ENCODE results near the gene IZUMO4.

The IZUMO4 gene

DNA sequence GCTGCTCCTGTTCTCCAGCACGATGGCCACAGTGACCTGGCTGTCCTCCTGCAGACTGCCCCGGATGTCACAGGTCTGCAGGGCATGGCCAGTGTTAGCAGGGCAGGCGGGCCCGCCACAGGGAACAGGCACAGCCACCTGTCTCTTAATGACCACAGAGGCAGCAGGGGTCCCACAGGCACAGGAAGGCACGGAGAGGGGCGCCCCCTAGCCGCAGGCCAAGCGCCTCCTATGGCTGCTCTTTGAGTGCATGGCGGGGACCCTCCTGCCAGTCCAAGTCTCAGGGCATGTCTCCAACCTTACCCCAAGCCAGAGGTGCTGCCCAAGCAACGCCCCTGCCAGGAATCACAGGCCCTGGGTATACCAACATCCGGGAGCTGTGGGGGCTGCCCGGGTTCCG, 14.1 kb downstream of the IZUMO4 start:
- DNase-seq = no peak

DNA sequence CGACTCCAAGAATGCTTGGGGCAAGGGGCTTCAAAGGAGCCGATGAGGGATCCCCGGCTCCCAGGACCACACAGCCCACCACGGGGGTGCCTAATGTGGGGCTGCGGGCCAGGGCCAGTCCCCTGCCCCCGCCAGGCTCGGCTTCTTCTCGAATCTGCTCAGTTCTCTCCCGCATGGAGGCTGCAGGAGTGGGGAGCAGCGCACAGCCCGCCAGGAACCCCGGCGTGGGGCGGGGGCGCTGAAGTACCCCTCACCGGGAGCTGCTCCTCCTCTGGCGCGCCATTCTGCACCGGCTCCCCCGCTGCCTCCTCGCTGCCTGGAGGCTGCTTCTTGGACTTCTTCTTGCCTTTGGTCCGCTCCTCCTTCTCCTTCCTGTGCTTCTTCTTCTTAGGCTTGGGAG, 14.7 kb downstream of the IZUMO4 start:
- no peak for DNase-seq

GRCh38 chr19:2111886-2112285, 15.2 kb downstream of the IZUMO4 start:
- no peak for DNase-seq

DNA sequence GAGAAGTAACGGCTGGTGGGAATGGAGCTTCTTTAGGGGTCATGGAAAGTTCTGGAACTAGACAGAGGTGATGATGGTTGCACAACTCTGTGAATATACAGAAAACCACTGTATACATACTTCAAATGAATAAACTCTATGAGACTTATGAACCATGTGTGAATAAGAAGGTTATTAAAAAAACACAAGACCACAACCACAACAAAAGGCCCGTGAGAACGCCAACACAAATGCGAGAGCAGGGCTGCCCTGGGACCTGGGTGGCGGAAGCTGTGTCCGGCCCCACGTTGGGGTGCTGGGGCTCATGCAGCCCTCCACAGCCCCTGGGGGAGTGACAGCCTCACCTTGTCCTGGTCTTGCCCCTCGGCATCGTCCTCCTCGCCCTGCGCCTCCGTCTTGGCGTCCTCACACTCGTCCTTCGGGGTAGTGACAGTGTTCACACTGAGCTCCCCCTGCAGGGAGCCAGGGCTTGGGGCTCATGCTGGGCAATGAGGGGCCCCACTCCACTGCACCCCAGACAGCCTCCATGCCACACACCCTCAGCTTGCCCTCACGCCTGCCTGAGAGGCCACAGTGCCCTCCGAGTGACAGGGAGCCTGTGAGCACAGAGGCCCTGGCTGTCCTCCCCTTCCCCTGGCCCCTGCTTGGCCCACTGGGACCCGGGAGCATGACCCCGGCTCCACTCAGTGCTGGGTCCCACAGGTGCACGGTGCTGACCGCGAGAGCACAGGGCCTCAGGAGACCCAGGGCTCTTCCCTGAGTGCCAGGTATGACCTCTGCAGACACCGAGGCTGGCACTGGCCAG, 16.0 kb downstream of the IZUMO4 start:
- no peak for DNase-seq

DNA sequence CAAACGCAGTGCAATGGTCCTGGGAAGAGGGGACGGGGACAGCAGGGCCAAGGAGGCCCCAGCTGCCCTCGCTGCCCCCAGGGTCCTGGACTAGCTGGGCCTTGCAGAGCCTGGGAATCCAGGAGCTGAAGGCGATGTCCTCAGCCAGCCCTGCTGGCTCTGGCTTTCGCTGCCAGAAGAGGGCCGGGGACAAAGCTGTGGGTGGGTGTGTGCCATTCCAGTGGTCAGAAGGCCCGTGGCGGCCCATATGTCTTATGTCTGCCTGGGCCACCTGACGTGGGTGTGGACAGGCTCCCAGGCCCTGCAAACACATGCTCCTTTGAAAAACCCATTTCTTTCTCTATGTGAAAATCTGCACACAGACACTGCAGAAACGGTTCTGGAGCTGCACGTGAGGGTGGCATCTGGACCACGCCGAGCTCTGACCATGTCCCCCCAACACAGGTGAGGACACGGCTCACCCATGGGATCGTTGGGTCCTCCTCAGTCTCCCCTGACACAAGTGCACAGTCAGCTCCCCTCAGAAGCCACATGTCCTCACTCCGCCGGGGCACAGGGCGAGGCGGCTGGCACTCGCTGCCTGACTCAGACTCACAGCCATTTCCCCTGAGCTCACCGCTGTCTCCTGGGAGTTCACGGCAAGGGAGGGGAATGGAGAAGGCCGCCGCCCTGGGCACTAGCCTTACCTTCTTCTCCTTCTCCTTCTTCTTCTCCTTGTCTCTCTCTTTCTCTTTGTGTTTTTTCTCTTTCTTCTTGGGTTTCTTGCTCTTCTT, 16.9 kb downstream of the IZUMO4 start:
- DNase-seq = no peak

- no peak for DNase-seq
Observed at GRCh38 chr19:2114218-2114617, 17.5 kb downstream of the IZUMO4 start.

DNA sequence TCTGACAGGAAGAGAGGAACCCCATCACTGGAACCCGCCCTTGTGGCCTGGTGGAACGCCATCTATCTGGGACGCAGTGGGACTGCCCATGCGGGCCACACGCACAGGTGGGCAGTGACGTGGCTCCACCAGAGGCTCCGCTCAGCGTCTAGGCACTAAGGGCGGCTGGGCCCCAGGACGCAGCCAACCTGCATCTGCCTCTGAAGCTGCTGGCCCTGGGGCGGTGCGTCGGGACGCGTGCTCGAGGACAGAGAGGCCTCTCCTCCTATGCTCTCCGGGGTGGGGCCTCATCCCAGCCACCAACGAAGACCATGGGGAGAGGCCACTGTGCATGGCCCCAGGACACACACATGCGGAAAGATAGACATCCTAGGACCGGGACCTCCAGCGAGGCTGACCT, 18.1 kb downstream of the IZUMO4 start:
- no peak for DNase-seq

- no peak for DNase-seq
Observed at GRCh38 chr19:2115324-2115723, 18.6 kb downstream of the IZUMO4 start.

- no peak for DNase-seq
Observed at GRCh38 chr19:2115911-2116426, 19.3 kb downstream of the IZUMO4 start.

DNA sequence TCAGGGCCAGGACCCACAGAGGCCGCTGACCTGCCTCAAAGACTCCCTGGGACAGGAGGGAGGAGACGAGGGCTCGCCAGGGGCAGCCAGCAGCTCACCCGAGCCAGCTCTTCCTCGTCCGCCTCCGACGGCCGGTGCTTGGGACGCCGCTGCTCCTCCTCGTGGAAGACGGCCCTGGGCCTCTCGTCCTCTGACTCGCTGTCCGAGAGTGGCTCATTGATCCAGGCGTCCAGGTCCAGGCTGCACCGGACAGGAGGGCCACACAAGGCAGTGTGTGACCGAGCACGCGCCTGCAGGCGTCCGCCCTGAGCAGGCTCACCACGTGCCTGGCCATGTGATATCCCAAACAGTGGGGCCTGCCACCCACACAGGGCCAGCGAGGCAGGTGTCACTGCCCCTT, 19.8 kb downstream of the IZUMO4 start:
- DNase-seq = no peak

DNA sequence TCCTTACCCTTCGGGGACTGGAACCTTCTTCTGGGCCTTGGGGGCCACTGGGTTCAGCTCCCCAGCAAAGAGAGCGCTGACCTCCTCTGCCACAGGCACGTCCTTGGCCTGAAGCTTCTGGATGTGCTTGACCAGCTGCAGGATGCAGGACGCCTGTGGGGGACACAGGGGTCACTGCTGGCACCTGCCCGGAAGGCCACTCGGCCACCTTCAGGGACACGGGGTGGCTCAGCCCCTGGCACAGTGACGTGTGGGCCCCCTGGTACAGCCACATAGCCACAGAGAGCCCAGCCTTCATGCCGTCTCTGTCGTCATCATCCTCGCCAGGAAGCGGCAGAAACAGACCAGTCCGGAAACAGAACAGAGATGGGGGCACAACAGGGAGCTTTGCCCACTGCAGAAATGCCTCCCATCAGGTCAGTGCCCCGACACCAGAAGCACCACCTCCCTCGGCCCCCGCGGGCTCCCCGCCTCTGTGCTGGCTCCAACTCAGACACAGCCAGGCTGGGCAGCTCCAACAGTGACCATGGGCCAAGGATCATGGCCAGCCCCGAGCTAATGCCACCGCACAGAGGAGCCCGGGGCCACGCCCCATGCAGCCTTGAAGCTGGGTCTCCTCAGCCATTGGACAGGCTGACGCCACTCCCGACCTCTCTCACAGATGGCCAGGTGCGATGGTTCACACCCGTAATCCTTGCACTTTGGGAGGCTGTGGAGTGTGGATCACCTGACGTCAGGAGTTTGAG, 20.7 kb downstream of the IZUMO4 start:
- DNase-seq = no peak

DNA sequence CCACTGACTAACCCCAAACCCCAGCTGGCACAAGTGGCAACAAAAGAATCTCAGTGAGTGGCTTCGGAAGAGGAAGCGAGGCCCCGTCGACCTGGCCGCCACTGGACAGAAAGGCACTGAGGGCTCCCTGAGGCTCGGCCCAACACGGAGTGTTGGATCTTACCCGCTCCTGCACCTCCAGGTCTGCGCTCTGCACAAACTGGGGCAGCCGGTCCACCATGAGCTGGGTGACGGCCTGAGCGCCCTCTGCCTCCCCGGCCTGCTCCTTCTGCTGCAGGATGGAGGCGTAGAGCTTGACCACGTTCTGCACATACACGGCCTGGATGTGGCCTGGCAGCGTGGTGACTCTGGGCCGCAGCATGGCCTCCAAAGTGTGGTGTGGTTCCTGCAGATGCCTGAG, 21.7 kb downstream of the IZUMO4 start:
- DNase-seq = no peak

- DNase-seq = no peak
Observed at GRCh38 chr19:2119921-2120785, 23.4 kb downstream of the IZUMO4 start.

DNA sequence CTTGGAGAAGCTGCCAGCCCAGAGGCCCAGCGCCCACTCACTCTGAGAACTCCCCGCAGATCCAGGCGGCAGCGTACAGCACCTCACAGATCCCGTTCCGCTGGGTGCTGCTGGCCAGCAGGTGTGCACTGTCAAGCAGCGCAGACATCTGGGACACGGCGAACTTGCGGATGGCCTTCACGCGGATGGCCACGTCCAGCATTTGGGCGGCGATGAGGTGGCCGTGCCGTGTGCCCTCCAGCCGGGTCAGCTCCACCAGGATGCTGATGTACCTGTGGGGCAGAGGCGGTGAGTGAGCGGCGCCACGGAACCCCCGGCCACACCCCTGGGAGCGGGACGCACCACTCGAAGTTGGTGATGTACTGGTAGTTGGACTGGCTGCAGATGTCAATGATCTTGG, 24.1 kb downstream of the IZUMO4 start:
- no peak for DNase-seq

DNA sequence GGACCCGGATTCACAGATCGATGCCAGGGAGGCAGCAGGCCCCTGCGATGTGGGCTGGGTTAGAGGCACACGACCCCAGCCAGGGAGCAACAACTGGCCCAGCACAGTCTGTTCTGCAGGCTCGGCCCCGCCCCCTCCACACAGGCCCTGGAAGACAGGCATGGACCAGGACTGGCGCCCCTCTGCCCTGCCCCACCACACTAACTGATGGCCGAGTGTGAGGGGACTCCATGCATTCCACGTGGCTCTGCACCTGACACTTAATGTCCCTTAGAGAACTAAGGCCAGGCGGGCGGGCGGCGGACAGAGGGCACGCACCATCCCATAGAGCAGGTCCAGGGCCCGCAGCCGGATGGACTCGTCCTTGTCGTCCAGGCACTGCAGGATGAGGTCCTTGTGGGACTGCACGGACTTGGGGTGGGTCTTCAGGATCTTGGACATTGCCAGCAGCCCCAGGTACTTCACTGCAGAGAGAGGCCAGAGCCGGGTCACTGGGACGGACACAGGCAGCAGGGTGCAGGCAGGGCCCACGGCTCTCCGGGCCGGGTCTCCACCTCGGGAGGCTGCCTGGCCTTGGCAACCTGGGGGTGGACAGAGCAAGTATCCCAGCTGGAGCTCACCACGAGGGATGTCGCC, 24.8 kb downstream of the IZUMO4 start:
- no peak for DNase-seq

GRCh38 chr19:2122251-2122650, 25.5 kb downstream of the IZUMO4 start:
- no peak for DNase-seq

DNA sequence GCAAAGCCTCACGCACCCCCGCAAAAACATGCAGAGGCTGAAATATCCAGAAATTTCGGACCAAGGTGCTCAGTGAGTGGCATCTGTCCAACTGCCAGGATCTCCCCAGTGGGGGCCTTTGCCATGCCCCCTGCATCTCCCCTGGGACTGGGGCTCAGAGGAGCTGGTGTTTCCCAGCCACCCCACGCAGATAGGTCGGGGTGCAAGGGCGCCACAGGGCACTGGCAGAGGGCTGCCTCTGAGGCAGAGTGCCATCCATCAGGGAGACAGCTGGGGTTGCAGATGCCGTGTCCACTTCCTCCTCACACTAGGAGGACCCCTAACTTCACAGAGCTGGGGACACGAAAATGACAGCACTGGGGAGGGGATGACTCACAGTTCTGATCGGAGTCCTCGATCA, 26.3 kb downstream of the IZUMO4 start:
- DNase-seq = no peak

GRCh38 chr19:2123682-2124387, 27.1 kb downstream of the IZUMO4 start:
- DNase-seq = no peak

GRCh38 chr19:2126879-2127518, 30.3 kb downstream of the IZUMO4 start:
- DNase-seq = no peak

DNA sequence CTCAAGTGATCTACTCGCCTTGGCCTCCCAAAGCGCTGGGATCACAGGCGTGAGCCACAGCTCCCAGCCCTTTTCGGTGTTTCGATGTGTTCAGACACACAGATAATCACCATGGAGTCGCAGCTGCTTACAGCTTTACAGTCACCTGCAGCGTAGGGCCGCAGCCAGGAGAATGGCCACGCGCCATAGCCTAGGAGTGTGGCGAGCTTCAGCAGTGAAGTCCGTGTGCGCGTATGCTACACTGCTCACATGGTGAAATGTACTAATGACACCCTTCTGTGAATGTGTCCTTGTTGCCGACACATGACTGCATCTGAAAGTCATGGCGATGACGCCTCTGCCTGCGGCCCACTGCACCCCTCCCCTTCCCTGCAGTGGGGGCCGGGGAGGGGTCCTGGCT, 31.0 kb downstream of the IZUMO4 start:
- no peak for DNase-seq

DNA sequence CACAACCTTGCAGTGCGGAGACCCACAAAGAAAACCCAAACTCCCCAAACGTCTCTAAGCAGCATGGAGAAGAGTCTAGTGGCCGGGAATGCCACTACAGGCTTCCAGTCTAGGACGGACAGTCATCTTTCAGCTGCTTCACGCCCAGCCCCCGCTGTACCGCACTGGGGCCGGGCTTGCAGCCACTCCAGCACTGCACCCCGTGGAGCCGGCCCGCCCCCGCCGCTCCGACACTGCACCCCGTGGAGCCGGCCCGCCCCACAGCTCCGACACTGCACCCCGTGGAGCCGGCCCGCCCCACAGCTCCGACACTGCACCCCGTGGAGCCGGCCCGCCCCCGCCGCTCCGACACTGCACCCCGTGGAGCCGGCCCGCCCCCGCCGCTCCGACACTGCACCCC, 31.5 kb downstream of the IZUMO4 start:
- peak; percentile 10 for DNase-seq

Measured in NCI-H69 (cell line).